ENCODE data around the gene SMIM5.
"Not testable (repeated sequence)": the region's sequence is repeated elsewhere in the genome, so short reads cannot be mapped to it uniquely, and the experiment has no call there.

SMIM5 gene, protein sequence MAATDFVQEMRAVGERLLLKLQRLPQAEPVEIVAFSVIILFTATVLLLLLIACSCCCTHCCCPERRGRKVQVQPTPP

DNA sequence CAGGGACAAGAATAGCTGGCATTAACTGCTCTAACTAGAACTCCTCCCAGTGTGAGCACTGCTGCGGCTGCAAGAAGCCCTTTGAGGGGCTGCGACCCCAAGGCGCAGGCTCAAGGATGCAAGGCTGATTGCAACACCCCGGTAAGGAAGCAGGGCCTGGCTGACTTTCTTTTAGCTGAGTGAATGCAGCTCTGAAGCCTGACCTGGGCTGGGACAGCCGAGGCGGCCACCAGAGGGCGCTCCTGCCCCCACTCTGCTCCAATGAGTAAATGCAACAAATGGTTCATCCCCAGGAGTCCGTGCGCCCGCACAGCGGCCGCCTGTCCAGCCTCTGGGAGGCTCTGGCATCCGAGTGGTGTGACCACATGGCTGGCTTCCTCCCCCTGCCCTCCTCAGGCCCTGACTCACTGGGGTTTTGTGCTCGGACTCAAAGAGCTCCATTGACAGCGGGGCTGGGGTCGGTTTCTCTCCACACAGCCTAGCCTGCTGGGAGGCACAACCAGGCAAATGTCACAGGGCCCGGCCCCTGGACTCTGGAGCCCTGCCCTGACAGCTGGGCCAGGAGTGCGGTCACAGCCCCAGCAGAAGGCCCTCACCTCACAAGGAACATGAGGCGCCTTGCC lies at the start of gene SMIM5:
Gene SMIM5, plus strand, starts transcription at position 572 of the 623 bp plus-strand sequence. CDS start 6,768 bp downstream, outside the sequence.
- DNase-seq: peak; percentile 79 to 83

DNA sequence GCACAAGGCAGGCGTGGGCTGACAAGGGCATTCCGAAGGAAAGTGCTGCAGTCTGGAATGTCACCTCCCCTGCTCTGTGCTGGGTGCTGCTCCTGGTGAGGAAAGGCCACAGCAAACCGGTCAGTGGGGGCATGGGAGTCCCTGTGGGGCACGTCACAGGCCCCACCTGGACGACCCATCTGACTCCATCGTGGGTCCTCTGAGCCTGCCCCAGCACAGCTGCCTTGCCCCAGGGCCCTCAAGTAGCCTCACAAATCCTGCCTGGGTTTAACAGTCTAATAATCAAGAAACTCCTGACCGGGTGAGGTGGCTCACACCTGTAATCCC lies 48.4 kb upstream of the SMIM5 start:
- DNase-seq: no peak

DNA sequence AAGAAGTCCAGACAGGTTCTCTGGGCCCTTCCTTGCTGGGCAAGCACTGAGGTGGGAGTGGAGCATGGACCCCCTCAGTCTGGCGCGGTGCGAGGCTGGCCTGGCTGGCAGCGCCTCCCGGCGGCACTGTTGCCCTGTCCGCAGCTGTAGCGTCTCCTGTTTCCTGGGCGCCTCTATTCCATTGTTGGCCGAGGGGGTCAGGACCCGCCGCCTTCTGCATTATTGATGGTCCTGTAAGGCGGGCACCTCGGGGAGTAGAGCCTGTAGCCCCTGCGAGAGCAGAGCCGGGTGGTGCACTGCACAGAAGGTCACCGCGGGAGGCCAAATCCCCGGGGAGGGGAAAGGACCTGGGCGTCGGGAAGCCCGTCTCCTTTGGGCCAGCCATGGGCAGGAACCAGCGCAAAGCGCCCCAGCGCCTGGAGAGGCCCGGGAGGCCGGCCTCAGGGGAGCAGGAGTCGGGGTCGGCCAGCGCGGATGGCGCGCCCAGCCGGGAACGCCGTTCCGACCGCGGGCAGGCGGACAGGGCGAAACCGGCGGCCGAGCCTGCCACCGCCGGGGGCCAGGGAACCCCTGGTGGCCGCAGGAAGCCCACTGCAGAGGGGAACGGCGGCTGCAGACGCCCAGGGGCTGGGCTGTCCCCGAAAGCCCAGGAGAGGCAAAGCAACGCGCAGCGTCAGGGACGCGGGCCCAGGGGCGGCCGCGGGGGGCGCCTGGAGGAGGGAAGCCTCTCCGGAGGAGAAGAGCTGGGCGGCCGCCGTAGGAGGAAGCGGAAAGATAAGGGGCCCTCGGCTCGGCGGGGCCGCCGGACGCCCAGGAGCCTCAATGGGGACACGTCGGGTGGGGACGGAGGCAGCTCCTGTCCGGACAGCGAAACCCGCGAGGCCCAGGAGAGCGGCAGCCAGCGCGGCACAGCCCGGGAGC lies 45.3 kb upstream of the SMIM5 start, which contains the start of gene MYO15B:
Gene MYO15B, plus strand, starts transcription at position 126 of the 921 bp plus-strand sequence. Its CDS starts 258 bp downstream, at position 384.
- peak; percentile 46 to 47 for DNase-seq

DNA sequence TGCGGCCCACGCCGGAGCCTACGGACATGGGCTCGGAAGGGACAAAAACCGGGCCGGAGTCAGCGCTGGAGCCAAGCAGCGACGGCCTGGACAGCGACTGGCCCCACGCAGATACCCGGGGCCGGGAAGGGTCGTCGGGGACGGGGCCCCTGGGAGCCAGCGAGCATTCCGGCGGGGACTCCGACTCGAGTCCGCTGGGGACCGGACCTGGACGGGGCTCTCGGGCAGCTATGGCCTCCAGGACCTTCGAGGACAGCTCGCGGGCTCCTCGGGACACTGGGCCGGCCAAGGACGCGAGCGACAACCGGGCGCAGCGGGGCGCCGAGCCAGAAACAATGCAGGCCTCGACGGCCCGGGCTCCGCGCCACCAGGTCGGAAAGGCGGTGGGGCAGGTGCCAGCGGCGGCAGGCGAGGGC lies 44.6 kb upstream of the SMIM5 start:
- peak in 1 of 2 experiments; percentile 13 for DNase-seq

DNA sequence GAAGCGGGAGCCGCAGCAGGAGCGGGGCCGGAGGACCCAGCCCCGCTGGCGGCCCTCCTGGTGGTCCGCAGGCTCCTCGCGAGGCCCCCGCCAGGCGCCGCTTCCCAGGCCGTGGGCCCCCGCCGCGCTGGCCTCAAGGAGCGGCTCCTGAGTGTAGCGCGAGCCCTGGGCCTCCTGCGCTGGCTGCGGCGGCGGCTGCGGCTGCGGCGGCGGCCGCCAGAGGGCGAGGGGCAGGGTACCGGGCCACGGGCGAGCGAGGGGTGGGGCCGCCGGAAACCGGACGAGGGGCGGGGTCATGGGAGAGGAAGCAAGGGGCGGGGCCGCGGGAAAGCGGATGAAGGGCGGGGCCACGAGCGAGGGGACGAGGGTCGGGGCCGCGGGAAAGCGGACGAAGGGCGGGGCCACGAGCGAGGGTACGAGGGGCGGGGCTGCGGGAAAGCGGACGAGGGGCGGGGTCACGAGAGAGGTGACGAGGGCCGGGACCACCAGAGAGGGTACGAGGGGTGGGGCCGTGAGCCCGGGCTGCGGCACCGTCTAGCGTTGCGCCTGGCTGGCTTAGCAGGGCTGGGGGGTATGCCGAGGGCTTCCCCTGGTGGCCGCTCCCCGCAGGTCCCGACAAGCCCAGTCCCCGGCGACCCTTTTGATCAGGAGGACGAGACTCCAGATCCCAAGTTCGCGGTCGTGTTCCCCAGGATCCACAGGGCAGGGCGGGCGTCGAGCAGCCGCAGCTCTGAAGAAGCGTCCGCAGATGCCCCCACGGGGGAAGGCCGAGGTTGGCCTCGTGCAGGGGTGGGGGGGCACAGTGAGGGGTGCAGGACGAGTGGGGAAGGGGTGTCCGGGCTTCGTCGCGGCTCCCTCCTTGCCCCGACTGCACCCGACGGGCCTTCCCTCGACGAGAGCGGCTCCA lies 44.0 kb upstream of the SMIM5 start:
- DNase-seq: peak; percentile 95 to 97

DNA sequence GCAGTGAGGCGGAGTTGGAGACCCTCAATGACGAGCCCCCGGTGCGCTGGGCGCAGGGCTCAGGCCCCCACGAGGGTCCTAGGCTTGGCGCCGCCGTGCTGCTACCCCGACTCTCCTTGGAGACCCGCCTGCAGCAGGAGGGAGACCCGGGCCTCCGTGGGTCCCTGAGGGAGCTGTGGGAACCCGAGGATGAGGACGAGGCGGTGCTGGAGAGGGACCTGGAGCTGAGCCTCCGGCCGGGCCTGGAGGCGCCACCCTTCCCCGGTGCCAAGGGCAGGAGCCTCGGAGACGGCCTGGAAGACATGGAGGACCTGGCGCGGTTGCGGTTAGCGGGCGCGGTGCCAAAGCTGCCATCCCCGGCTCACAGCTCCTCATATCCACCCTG lies 43.3 kb upstream of the SMIM5 start:
- no peak for DNase-seq

DNA sequence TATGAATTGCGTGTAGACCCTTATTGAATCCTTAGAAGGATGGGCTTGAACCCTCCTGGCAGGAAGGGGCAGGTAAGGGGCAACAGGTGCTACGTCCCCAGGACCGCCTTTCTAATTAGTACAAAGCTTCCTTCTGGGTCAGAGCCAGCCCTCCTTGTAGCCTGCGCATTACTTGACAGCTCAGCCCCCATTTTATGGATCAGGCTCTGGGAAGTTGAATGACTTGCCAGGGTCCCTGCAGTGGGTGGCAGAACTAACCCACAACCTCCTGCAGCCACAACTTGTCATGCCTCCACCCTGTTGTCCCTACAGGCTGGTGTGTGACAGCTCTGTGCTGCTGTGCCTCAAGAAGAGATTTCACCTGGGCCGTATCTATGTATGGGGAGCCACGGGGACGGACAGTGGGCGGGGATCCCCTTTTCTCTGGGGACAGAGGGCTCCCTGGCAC lies 42.9 kb upstream of the SMIM5 start:
- DNase-seq: no peak

DNA sequence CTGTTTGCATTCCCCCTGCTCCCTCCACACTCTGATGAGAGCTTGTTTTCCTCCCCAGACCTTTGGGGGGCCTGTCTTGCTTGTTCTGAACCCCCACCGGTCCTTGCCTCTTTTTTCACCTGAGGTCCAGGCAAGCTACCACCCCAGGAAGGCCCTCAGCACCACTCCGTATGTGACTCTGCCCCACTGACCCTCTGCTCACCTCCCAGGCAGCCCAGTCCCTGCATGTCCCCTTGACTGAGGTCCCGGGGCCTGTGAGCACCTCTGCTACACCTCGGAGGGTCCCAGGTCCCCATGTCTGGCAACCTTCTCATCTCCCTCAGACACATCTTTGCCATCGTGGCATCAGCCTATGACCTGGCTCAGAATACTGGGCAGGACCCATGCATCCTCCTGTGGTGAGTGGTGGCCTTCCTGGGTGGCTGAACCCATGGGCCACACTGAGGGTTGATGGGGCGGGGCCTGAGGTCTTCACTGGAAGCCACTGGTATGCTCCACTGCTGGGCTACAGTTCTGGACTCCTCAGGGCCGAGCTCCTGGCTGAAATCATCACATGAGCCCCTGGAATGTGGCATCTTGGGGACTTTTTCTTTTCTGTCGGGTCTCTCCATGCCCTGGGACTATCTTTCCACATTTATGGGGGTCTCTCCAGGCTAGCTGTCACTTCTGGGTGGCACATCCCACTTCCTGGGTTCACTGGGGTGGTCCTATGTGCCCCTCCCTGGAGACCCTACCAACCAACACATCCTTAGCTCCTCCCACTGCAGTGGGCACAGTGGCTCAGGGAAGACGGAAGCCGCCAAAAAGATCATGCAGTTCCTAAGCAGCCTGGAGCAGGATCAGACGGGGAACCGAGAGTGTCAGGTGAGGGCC lies 42.1 kb upstream of the SMIM5 start:
- DNase-seq: no peak

DNA sequence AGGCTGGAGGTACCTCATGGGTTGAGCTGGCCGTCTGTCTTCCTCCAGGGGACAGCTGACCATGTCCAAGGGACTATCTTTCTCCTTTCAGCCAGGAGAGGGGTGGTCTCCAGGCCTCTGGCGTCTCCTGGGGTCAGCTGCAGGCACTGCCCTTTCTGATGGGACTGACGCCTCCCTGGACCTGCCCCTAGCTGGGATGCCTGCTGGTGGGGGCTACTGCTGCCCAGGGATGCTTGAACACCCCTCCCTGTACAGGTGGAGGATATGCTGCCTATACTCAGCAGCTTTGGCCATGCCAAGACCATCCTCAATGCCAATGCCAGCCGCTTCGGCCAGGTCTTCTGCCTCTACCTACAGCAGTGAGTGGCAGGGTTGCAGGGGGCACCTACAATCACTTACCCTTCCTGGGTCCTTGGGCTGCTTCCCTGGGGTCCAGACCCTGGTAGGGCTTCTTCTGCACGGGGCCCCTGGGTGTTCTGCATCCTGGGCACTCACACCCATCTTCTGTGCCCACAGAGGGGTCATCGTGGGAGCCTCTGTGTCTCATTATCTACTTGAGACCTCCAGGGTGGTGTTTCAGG lies 41.4 kb upstream of the SMIM5 start:
- no peak for DNase-seq

DNA sequence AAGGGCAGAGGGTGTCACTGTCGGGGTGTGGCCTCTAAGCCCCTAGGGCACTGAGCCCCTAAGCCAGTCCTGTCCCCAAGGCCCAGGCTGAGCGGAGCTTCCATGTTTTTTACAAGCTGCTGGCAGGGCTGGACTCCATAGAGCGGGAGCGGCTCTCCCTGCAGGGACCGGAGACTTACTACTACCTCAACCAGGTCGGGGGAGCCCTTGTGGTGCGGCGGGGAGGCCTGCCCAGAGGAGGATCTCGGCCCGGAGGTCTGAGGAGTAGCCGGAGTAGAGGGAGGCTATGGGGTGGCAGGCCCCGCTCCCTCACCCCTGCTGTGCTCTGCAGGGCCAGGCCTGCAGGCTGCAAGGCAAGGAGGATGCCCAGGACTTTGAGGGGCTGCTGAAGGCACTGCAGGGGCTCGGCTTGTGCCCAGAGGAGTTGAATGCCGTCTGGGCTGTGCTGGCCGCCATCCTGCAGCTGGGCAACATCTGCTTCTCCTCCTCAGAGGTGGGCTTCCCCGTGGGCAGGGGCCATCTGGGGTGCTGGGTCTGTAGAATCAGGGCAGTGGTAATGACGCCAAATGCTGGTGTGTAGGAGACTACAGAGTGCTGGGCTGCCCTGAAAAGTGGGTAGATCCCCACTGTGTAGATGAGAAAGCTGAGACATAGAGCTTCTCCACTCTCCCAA lies 40.8 kb upstream of the SMIM5 start:
- no peak for DNase-seq

DNA sequence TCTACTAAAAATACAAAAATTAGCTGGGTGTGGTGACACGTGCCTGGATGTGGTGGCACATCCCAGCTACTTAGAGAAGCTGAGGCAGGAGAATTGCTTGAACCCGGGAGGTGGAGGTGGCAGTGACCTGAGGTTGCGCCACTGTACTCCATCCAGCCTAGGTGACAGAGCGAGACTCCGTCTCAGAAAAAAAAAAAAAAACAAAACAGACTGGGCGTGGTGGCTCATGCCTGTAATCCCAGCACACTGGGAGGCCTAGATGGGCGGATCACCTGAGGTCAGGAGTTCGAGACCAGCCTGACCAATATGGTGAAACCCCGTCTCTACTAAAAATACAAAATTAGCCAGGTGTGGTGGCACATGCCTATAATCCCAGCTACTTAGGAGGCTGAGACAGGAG lies 39.8 kb upstream of the SMIM5 start:
- not testable (repeated sequence) for DNase-seq

DNA sequence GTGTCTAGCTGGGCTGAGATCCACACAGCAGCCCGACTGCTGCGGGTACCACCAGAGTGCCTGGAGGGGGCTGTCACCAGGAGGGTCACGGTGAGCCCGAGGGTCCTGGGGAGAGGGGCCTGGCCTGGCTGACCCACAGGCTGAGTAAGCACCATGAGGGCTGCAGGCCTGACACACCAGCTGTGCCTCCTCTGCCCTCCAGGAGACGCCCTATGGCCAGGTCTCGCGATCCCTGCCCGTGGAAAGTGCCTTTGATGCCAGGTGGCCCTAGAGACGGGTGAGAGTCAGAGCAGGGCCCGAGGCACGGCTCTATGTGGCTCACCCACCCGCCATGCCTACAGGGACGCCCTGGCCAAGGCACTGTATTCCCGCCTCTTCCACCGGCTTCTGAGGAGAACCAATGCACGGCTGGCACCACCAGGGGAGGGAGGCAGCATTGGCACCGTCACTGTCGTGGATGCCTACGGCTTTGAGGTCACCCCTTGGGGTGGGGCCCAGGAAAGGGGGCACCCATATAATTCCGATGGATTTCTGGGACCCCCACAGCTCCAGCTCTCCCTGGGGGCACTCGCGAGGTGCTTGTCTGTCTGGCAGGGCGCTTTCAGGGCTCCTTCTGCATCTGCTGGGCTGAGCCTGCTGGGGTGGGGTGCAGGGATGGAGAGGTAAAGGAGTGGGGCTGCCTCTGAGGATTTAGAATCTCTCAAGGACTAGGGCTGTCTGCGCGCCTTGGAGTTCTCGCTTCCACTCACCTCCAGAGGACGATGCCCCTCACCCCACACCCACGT lies 38.5 kb upstream of the SMIM5 start:
- no peak for DNase-seq

DNA sequence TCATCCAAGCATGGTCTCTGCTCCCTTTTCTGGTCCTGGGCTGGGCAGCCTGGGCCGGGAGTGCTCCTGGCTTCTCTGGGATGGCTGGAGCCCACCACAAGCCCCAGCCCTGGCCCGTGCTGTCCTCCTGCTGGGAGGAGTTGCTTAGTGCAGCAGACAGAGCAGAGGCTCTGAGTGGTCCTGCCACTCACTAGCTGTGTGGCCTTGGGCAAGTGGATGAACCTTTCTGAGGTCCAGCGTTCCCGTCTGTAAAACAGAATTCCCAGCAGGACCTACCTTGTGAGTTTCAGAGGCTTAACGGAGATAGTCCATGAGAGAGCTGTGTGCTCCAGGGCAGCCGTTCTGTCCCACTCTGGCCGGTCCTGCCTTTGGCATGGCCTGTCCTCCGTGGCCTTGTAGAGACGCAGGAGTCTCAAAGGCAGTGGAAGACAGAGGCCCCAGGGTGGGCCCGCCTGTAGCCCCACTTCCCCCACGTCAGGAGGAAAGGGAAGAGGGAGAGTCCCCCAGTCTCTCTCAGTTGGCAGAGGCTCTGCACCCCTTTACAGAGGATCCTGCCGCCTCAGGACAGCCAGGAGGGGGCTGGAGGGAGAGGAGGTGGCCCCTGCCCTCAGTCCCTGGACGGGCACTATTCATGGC lies 37.8 kb upstream of the SMIM5 start:
- DNase-seq: no peak

DNA sequence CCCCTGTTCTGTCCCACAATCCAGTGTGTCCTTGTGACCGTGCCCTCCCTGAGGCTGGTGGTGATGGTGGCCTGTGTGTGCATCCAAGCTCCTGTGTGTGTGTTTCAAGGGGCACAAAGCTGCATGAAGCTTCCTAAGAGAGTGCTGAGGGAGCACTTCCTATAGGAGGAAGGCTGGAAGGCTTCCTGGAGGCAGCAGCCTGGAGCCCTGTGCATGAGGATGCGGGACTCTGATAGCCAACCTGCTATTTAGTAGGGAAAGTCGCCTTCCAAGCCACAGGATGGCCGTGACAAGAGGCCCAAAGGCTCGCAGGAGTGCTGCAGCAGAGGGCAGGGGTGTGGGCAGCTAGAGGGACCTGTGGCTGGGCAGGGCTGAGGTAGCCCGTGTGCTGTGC lies 37.3 kb upstream of the SMIM5 start:
- no peak for DNase-seq

DNA sequence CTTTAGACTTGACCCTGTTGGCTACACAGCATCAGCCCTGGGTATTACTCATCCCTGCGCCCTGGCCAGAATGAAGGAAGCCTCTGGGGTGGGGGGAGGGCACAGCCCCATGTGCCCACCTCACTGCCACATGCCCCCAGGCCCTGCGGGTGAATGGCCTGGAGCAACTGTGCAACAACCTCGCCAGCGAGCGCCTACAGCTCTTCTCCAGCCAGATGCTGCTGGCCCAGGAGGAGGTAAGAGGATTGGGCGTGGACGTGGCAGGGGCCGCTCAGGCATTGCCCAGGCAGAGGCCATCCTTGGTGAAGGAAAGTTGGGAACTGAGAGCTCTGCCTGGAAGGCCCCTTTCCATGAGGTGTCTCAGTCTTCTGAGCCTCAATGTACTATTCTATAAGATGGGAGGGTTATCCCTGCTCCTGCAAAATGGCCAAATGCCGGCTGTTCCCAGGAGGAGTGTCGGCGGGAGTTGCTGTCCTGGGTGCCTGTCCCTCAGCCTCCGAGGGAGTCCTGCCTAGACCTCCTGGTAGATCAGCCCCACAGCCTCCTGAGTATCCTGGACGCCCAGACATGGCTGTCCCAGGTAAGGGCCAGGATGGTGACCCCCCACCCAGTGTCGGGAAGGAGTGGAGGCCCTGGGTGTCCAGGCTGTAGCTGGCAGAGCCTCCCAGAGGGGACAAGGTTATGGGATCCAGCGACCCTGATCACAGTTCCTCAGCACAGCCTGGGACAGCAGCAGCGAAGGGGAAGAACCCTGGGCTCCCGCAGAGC lies 36.7 kb upstream of the SMIM5 start:
- no peak for DNase-seq

DNA sequence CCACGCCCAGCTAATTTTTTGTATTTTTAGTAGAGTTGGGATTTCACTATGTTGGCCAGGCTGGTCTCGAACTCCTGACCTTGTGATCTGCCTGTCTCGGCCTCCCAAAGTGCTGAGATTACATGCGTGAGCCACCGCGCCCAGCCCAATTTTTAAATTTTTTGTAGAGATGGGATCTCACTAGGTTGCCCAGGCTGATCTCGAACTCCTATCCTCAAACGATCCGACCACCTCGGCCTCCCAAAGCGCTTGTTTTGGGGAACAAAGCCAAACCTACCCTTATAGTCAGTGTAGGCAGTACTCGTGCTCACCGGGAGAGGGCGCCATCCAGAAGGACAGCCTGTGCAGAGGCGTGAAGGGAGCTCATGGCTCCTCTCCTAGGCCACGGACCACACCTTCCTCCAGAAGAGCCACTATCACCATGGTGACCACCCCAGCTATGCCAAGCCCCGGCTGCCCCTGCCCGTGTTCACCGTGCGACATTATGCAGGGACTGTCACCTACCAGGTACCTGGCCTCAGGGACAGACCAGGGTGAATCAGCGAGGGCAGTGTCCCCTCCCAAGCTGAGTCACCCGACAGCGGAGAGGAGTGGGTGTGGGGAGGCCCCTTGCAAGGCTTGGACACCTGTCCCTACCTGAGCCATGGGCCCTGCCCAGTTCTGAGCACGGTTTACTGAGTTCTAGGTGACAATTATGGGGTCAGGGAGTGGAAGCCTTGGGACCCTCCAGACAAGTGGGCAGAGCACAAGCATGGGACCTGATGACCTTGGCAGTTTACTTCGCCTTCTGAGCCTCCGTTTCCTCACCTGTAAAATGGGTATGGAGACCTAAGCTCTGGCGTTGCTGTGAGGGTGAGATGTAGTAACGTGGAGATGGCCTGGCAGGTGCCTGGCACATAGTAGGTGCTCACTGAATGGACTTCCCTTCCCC lies 31.9 kb upstream of the SMIM5 start:
- peak; percentile 40 to 52 for DNase-seq

DNA sequence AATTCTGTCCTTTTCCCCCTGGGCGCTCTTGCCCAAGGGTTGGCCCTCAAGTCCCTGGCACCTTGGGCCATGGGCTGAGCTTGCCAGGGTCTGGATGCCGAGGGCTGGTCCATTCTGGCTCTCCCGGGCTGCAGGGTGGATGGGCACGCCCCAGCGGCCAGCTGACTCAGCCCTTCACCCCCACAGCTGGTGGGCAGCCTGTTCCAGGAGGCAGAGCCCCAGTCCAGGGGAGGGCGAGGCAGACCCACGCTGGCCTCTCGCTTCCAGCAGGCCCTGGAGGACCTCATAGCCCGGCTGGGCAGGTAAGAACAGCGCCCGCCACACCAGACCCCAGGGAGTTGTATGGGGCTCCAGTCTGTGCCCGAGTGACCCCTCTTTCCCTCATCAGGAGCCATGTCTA lies 30.6 kb upstream of the SMIM5 start:
- DNase-seq: no peak

DNA sequence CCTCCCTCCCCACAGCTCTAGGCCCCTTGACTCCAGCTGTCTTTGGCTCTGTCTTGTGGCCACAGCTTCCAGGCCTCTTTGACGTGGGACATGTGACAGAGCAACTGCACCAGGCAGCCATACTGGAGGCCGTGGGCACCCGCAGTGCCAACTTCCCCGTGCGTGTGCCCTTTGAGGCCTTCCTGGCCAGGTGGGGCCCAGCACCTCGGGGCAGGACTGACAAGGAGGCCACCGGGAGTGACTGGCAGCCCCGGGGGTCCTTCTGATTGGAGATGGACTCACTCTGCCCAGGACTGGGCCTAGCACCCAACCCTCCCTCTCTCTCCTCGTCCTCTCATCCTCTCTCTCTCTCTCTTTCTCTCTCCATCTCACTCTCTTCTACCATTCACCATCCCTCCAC lies 30.1 kb upstream of the SMIM5 start:
- DNase-seq: no peak

Measured in activated CD4-positive, alpha-beta T cell treated with anti-CD3 and anti-CD28 coated beads, Interleukin-2, amount 50 U/mL, for 4 hours (primary cell).